GM12878 (cell line): Measurements from ENCODE around the gene KBTBD3. TPM values are rescaled to one million over a fixed set of nuclear protein-coding genes. Genes with fewer than 3 reads are reported as not detected.

Source experiments
- ATAC-seq: fragments of 200-7000 bp; cut with Tn5 transposase; 3 replicates; pipeline ENCODE4 v1.9.1; 2020; ENCODE audit warnings: mild to moderate bottlenecking, moderate library complexity
- BruUV-seq: library from RNA; stranded (reverse); fragments of 400-500 nt; replicated peaks from 2 replicates; lab custom pipeline; 2021; lab: Mats Ljungman, UMichigan
- CTCF ChIA-PET: fragments of 300-600 bp; sonication (Branson Sonifier 250); formaldehyde crosslinking; extraction: SDS; loops from one replicate; lab custom pipeline; 2021; ENCODE audit warnings: inconsistent platforms; lab: Yijun Ruan, JAX
- POLR2A ChIA-PET: fragments of 350-600 bp; formaldehyde crosslinking; extraction: SDS; loops from one replicate; lab custom pipeline; 2021; ENCODE audit warnings: inconsistent platforms; lab: Charles Lee
- RAD21 ChIA-PET: fragments of 300-600 bp; sonication (Branson Sonifier 250); formaldehyde crosslinking; loops from one replicate; lab custom pipeline; 2023; ENCODE audit warnings: antibody characterized with exemption; ENCODE audit not compliant: unreplicated experiment; lab: Charles Lee
- SMC1A ChIA-PET: fragments of 300-600 bp; sonication (Branson Sonifier 250); formaldehyde crosslinking; loops from one replicate; lab custom pipeline; 2023; ENCODE audit not compliant: unreplicated experiment, uncharacterized antibody; lab: Charles Lee
- DNase-seq: peaks from one replicate; pipeline ENCODE4 v3.0.0-alpha.2; 2011; ENCODE audit warnings: low read depth, low spot score
- FAIRE-seq: peaks from 3 replicates; lab custom pipeline; 2011; peaks lifted over from hg19 to GRCh38; lab: Jason Lieb, UNC
- H2AFZ ChIP-seq: 2 replicates; pipeline ENCODE4 v1.6.0; 2011; ENCODE audit warnings: low read depth, low read length, control low read depth; ENCODE audit not compliant: control insufficient read depth
- H3K27ac ChIP-seq: 2 replicates; pipeline ENCODE4 v1.5.1; 2011; ENCODE audit warnings: control low read depth; ENCODE audit not compliant: control insufficient read depth, insufficient read depth
- H3K27me3 ChIP-seq, 2 experiments: replicated peaks in 1 of 2; 2 replicates each; pipeline versions ENCODE4 v1.6.0 to v1.6.1; 2011; ENCODE audit warnings: low read length in 1 of 2; ENCODE audit not compliant: control insufficient read depth in 2 of 2, insufficient read depth in 2 of 2
- H3K36me3 ChIP-seq, 2 experiments: 2 replicates each; pipeline ENCODE4 v1.5.1; 2011; ENCODE audit warnings: low read length in 1 of 2; ENCODE audit not compliant: control insufficient read depth in 2 of 2, insufficient read depth in 2 of 2
- H3K4me1 ChIP-seq: 2 replicates; pipeline ENCODE4 v1.6.1; 2011; ENCODE audit warnings: mild to moderate bottlenecking, low read length, moderate library complexity, mixed read lengths; ENCODE audit not compliant: control insufficient read depth, insufficient read depth
- H3K4me2 ChIP-seq: 2 replicates; pipeline ENCODE4 v1.6.0; 2011; ENCODE audit warnings: control low read depth; ENCODE audit not compliant: control insufficient read depth, insufficient read depth
- H3K4me3 ChIP-seq: fragments of 200-600 bp; sonication (generic); 2 replicates; pipeline ENCODE4 v1.5.1; 2016
- H3K79me2 ChIP-seq: 2 replicates; pipeline ENCODE4 v1.6.0; 2011; ENCODE audit warnings: low read length; ENCODE audit not compliant: control insufficient read depth, insufficient read depth
- H3K9ac ChIP-seq: 2 replicates; pipeline ENCODE4 v1.8.0; 2011; ENCODE audit warnings: low read length, control low read depth, mixed read lengths; ENCODE audit not compliant: control insufficient read depth, insufficient read depth
- H3K9me3 ChIP-seq: replicated peaks from 3 replicates; pipeline ENCODE4 v1.5.1; 2011; ENCODE audit warnings: mild to moderate bottlenecking, low read length; ENCODE audit not compliant: control insufficient read depth, insufficient read depth
- H4K20me1 ChIP-seq: 2 replicates; pipeline ENCODE4 v1.6.0; 2011; ENCODE audit not compliant: control insufficient read depth, insufficient read depth
- DPF2 ChIP-seq: fragments of 450-650 bp; IDR thresholded peaks from 2 replicates; pipeline ENCODE4 v1.6.1; 2017; ENCODE audit warnings: mild to moderate bottlenecking
- HDAC6 ChIP-seq: fragments of 200-600 bp; sonication (generic); IDR thresholded peaks from one replicate; pipeline ENCODE4 v1.8.0; 2017; ENCODE audit warnings: antibody characterized with exemption; ENCODE audit not compliant: unreplicated experiment
- IRF4 ChIP-seq: IDR thresholded peaks from 2 replicates; pipeline ENCODE4 v1.6.1; 2011; ENCODE audit warnings: low read depth, low read length
- JUNB ChIP-seq: IDR thresholded peaks from 2 replicates; pipeline ENCODE4 v1.6.1; 2016; ENCODE audit warnings: antibody characterized with exemption, mild to moderate bottlenecking
- MTA3 ChIP-seq: IDR thresholded peaks from 2 replicates; pipeline ENCODE4 v1.6.1; 2012; ENCODE audit warnings: low read length, inconsistent platforms, borderline replicate concordance
- MYB ChIP-seq: fragments of 150-350 bp; IDR thresholded peaks from 2 replicates; pipeline ENCODE4 v1.6.1; 2014; ENCODE audit warnings: mild to moderate bottlenecking, low read depth, low read length, borderline replicate concordance
- MYC ChIP-seq: IDR thresholded peaks from 2 replicates; pipeline ENCODE4 v1.6.1; 2011; ENCODE audit warnings: mild to moderate bottlenecking, low read length, moderate library complexity, inconsistent platforms; ENCODE audit not compliant: insufficient read depth, insufficient replicate concordance, insufficient read length, severe bottlenecking
- RB1 ChIP-seq: fragments of 450-650 bp; formaldehyde crosslinking; IDR thresholded peaks from 2 replicates; pipeline ENCODE4 v1.6.1; 2017; ENCODE audit warnings: mild to moderate bottlenecking, borderline replicate concordance
- SIX5 ChIP-seq: IDR thresholded peaks from 2 replicates; pipeline ENCODE4 v1.6.1; 2011; ENCODE audit warnings: mild to moderate bottlenecking, low read depth, low read length, moderate library complexity; ENCODE audit not compliant: severe bottlenecking
- SREBF1 ChIP-seq: IDR thresholded peaks from 2 replicates; pipeline ENCODE4 v1.6.1; 2012; ENCODE audit warnings: mild to moderate bottlenecking, low read length
- SRF ChIP-seq, 2 experiments: IDR thresholded peaks; 2 replicates each; pipeline ENCODE4 v1.6.1; 2011; ENCODE audit warnings: low read depth in 2 of 2, low read length in 2 of 2, mild to moderate bottlenecking in 1 of 2, moderate library complexity in 1 of 2
- TARDBP ChIP-seq: IDR thresholded peaks from 2 replicates; pipeline ENCODE4 v1.6.1; 2016; ENCODE audit warnings: borderline replicate concordance
- TBL1XR1 ChIP-seq: IDR thresholded peaks from 2 replicates; pipeline ENCODE4 v1.6.1; 2012; ENCODE audit warnings: low read depth, low read length, improper control_type of control experiment
- ZNF207 ChIP-seq: fragments of 450-650 bp; IDR thresholded peaks from 2 replicates; pipeline ENCODE4 v1.6.1; 2014; ENCODE audit warnings: antibody characterized with exemption, mild to moderate bottlenecking, borderline replicate concordance
- WGBS: methylation state at CpG from one replicate; pipeline ENCODE4 v1.1.6; 2016; ENCODE audit warnings: low lambda C conversion rate; ENCODE audit not compliant: insufficient replicate concordance, insufficient coverage; ENCODE audit errors: missing lambda C conversion rate; 5-methylcytosine and 5-hydroxymethylcytosine counted together
- in situ Hi-C: fragments of 300-500 bp; cut with MboI; formaldehyde crosslinking; loops from 9 replicates; pipeline ENCODE4 v1.14.3; 2018; ENCODE audit warnings: mixed read lengths
- intact Hi-C: fragments of 100-400 bp; cut with micrococcal nuclease; formaldehyde crosslinking; loops from one replicate; pipeline ENCODE4 v1.14.2; 2022; ENCODE audit not compliant: unreplicated experiment
- polyA plus RNA-seq, 11 experiments: library from polyadenylated mRNA; depleted of rRNA in 4 of 11; unstranded in 6 of 11; stranded (reverse) in 5 of 11; fragments of >200 nt; fragmentation: Nextera tagmentation in 4 of 11; fragmentation: Illumina TruSeq in 1 of 11; extraction: Ambion mirVana in 4 of 11; extraction: Trizol in 1 of 11; gene quantifications; 1 replicate in 1 of 11; 2 replicates in 10 of 11; pipeline versions ENCODE4 v1.2.1 to v1.2.3, GENCODE V29; 2011 to 2016; ENCODE audit warnings: inconsistent platforms in 2 of 11, missing spikeins in 2 of 11, low read depth in 1 of 11
- total RNA-seq, 4 experiments: library from RNA; depleted of rRNA in 3 of 4; stranded (reverse); fragments of >200 nt in 3 of 4; fragmentation: Illumina TruSeq in 1 of 4; extraction: Trizol in 1 of 4; gene quantifications; 2 replicates each; pipeline versions ENCODE4 v1.2.1 to v1.2.3, GENCODE V29; 2013 to 2021
- TF ChIP-seq, protein P1 (sequence below): fragments of 450-650 bp; IDR thresholded peaks from 2 replicates; pipeline ENCODE4 v1.6.1; 2016; ENCODE audit warnings: mild to moderate bottlenecking, moderate library complexity, borderline replicate concordance

Gene KBTBD3
- total and polyA plus RNA-seq, 10 of the 15 experiments (the other 5 are each of a cell fraction or from before 2014, with no cell fraction given), result 1.9 to 18.1 (median 8.4) TPM

DNA sequence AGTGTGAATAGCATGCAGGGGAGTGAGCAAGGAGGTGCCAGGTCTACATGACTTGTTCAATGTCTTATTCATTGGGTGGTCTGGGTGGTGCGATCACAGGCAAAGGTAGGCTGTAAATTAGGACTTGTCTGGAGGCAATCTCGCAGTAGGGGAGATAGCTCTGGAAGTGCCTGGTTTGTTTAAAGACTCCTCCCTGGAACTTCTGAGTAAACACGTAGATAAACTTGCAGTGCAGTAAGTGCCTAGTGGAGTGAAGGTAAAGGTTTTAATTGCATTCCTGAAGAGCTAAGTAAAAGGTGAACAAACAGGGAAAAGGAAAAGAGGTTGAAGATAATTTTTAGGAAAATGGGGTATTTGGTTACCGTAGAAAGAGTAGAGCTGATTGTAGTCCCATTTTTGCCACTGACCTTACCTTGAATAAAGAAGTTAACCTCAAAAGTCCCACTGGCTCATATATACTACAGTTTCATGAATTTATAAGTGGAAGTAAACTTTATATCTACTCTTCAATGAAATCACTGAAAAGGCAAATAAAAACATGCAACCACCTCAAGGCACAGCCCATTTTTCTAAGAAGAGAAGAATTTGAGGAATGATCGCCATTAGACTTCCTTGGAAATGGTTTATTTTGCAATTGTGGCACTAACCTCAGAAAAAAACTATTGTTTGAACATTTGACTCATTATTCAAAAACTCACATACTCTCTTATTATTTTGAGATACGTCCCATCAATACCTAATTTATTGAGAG is 44.6 kb upstream of the KBTBD3 start:
- no peak overlapping the region for H3K4me3 ChIP-seq
- in situ Hi-C loops (no loop called here), intact Hi-C loops (no loop called here)
- no peak overlapping the region for H3K4me2 ChIP-seq
- ChIA-PET CTCF (no interaction called here), POLR2A (no interaction called here), SMC1A (no interaction called here), RAD21 (no interaction called here)
- no TSS peak for BruUV-seq
- FAIRE-seq (no peak), DNase-seq (no peak), ATAC-seq (no peak)
- H3K27ac ChIP-seq, result no peak overlapping the region
- H3K4me1 ChIP-seq, result no peaks in the 10 kb centered on the region
- no peak overlapping the region for H3K9ac ChIP-seq
- H3K36me3 ChIP-seq, result no peaks in the 10 kb centered on the region
- no peaks in the 10 kb centered on the region for H3K27me3 ChIP-seq
- TF ChIP-seq MTA3 (no peak), ZNF207 (no peak)
- no peaks in the 10 kb centered on the region for H3K79me2 ChIP-seq
- H2AFZ ChIP-seq, result no peak overlapping the region
- 46% methylated on average over 6 of the region's 6 CpGs for WGBS
- H3K9me3 ChIP-seq, result no peaks in the 10 kb centered on the region
- H4K20me1 ChIP-seq, result no peaks in the 10 kb centered on the region

DNA sequence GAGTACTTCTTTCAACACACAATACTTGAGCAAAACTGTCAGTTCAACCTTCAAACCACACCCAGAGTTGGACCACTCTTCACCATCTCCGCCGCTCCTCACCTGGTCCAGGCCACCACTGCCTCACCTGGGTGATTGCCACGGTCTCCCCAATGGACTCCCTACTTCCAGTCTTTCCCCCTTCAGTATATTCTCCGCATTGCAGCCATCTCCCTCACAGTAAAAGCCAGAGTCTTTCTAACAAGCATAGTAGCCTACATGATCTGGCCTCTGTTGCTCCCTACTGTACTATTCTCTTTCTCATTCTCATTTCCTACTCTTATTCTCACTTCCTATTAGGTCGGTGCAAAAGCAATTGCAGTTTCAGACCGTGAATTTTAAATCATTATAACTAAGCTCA is 28.8 kb upstream of the KBTBD3 start:
- no peak overlapping the region for H2AFZ ChIP-seq
- H4K20me1 ChIP-seq, result no peaks in the 10 kb centered on the region
- in situ Hi-C loops (no loop called here), intact Hi-C loops (no loop called here)
- H3K27me3 ChIP-seq, result no peaks in the 10 kb centered on the region
- ChIA-PET RAD21 (no interaction called here), SMC1A (no interaction called here), CTCF (interaction anchor here (0.6 kb wide), 1 partner anchor 15 kb away, joined by 3 read pairs; no protein-coding TSS in a partner anchor), POLR2A (no interaction called here)
- no peak overlapping the region for H3K4me2 ChIP-seq
- no peak overlapping the region for H3K4me3 ChIP-seq
- no peak for DNase-seq
- FAIRE-seq, result no peak
- H3K4me1 ChIP-seq, result no peaks in the 10 kb centered on the region
- peak; percentile 45 for ATAC-seq
- no peaks in the 10 kb centered on the region for H3K36me3 ChIP-seq
- WGBS, result 50% methylated on average over 6 of the region's 6 CpGs
- no peak overlapping the region for H3K27ac ChIP-seq
- no peaks in the 10 kb centered on the region for H3K9me3 ChIP-seq
- H3K9ac ChIP-seq, result no peak overlapping the region
- BruUV-seq, result no TSS peak
- H3K79me2 ChIP-seq, result no peaks in the 10 kb centered on the region
- TF ChIP-seq RB1, result no peak
- TF ChIP-seq IRF4, result no peak
- no peak for TF ChIP-seq JUNB
- no peak for TF ChIP-seq SIX5
- TF ChIP-seq SREBF1, result no peak
- TF ChIP-seq SRF (IDR thresholded peaks at IDR 0.05; ENCODE audit: low read depth in 2 of 2, low read length in 2 of 2), result no peak
- TF ChIP-seq DPF2, result no peak
- no peak for TF ChIP-seq HDAC6
- TF ChIP-seq, protein P1, sequence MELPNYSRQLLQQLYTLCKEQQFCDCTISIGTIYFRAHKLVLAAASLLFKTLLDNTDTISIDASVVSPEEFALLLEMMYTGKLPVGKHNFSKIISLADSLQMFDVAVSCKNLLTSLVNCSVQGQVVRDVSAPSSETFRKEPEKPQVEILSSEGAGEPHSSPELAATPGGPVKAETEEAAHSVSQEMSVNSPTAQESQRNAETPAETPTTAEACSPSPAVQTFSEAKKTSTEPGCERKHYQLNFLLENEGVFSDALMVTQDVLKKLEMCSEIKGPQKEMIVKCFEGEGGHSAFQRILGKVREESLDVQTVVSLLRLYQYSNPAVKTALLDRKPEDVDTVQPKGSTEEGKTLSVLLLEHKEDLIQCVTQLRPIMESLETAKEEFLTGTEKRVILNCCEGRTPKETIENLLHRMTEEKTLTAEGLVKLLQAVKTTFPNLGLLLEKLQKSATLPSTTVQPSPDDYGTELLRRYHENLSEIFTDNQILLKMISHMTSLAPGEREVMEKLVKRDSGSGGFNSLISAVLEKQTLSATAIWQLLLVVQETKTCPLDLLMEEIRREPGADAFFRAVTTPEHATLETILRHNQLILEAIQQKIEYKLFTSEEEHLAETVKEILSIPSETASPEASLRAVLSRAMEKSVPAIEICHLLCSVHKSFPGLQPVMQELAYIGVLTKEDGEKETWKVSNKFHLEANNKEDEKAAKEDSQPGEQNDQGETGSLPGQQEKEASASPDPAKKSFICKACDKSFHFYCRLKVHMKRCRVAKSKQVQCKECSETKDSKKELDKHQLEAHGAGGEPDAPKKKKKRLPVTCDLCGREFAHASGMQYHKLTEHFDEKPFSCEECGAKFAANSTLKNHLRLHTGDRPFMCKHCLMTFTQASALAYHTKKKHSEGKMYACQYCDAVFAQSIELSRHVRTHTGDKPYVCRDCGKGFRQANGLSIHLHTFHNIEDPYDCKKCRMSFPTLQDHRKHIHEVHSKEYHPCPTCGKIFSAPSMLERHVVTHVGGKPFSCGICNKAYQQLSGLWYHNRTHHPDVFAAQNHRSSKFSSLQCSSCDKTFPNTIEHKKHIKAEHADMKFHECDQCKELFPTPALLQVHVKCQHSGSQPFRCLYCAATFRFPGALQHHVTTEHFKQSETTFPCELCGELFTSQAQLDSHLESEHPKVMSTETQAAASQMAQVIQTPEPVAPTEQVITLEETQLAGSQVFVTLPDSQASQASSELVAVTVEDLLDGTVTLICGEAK, result no peak
- no peak for TF ChIP-seq MYC
- no peak for TF ChIP-seq MYB
- TF ChIP-seq TBL1XR1, result no peak
- TF ChIP-seq TARDBP, result no peak
